ENCODE data around the gene UBTD1. TPM values are rescaled to one million over a fixed set of nuclear protein-coding genes. Genes with fewer than 3 reads are reported as not detected.

Gene UBTD1
- total RNA-seq: 1 to 10 TPM in 4 of 5 experiments, under 1 TPM in 1; 0.94 to 4.2 (median 2.1) TPM
- 1 to 10 TPM; 1.2 to 2.9 TPM for polyA plus RNA-seq
- 1.3 reads per million, percentile 2 among the genes with 10 or more reads in this experiment for total RNA-seq

- Histone ChIP-seq H3K4me3 (ENCODE audit: low read length) (peak within 1 kb of the TSS; percentile 96), H3K36me3 (ENCODE audit: control insufficient read depth in 2 of 3, insufficient read depth in 3 of 3, low read length in 3 of 3) (peaks cover 0 to 5% (median 0%) of the 10 kb centered on the region in 3 experiments), H3K9me3 (ENCODE audit: control insufficient read depth in 2 of 3, low read length in 3 of 3) (no peaks in the 10 kb centered on the region), H3K27me3 (ENCODE audit: control insufficient read depth in 2 of 2, insufficient read depth in 2 of 2, low read length in 2 of 2) (no peaks in the 10 kb centered on the region), H3K27ac (ENCODE audit: low read depth, low read length) (peak within 1 kb of the TSS; percentile 81), H3K4me1 (ENCODE audit: control insufficient read depth in 2 of 2, insufficient read depth in 2 of 2, low read length in 2 of 2) (peaks cover 20 to 41% of the 10 kb centered on the region in 2 donors)
- Mint-ChIP-seq H3K36me3 (peaks cover 0 to under 1% (median 0%) of the 10 kb centered on the region in 5 donors), H3K27ac (peak within 1 kb of the TSS; percentile 94 to 98 (median 97)), H3K27me3 (peaks cover 0 to 36% (median 21%) of the 10 kb centered on the region in 5 donors), H3K9me3 (no peaks in the 10 kb centered on the region), H3K4me3 (peak within 1 kb of the TSS; percentile 85 to 99 (median 98)), H3K4me1 (peaks cover 28 to 58% (median 46%) of the 10 kb centered on the region in 7 donors)
- intact Hi-C loops (cut with micrococcal nuclease): loop anchor here (1.0 to 10.0 kb wide), 22 partner anchors 16 to 912 kb away; partner anchors contain the start of genes ARHGAP19 (in 2 of the 2), AVPI1 (in 2 of the 2), EXOSC1 (in 2 of the 2) and FRAT2 (in 2 of the 2)
- POLR2A ChIA-PET: interaction anchor here (1.5 kb wide), 1 partner anchor 177 kb away, joined by 4 read pairs; no protein-coding TSS in a partner anchor
- DNase-seq (peak in 7 of 9 donors; percentile 19 to 45 (median 31)), ATAC-seq (no peak)
- CTCF ChIA-PET: interaction anchor here (1.0 to 1.4 kb wide), 2 partner anchors 44 to 55 kb away, joined by 3 read pairs; no protein-coding TSS in a partner anchor
These were observed at the start of gene UBTD1 for GRCh38 chr10:97498841-97499560. TSS of gene UBTD1 (plus strand) at chr10:97498924. CDS start at chr10:97499204, 280 bp downstream.

GRCh38 chr10:97450828-97451227, 47.9 kb upstream of the UBTD1 start:
- peaks cover 0 to 33% (median 11%) of the 10 kb centered on the region in 3 experiments for H3K36me3 ChIP-seq (ENCODE audit: control insufficient read depth in 2 of 3, insufficient read depth in 3 of 3, low read length in 3 of 3)
- H3K27ac ChIP-seq (ENCODE audit: low read depth, low read length): peak overlapping the region; percentile 2
- H3K4me1 Mint-ChIP-seq: peaks cover 21 to 66% (median 46%) of the 10 kb centered on the region in 7 donors
- H3K4me3 Mint-ChIP-seq: peak overlapping the region in 1 of 10 donors; percentile 0
- peaks cover 10 to 22% of the 10 kb centered on the region in 2 donors for H3K4me1 ChIP-seq (ENCODE audit: control insufficient read depth in 2 of 2, insufficient read depth in 2 of 2, low read length in 2 of 2)
- H3K9me3 ChIP-seq (ENCODE audit: control insufficient read depth in 2 of 3, low read length in 3 of 3): no peaks in the 10 kb centered on the region
- no peak for DNase-seq
- H3K27ac Mint-ChIP-seq: peak overlapping the region in 7 of 9 donors; percentile 14 to 98 (median 72)
- CTCF ChIA-PET: no interaction called here
- peaks cover 0 to 2% (median 0%) of the 10 kb centered on the region in 11 donors for H3K9me3 Mint-ChIP-seq
- POLR2A ChIA-PET: no interaction called here
- intact Hi-C loops (cut with micrococcal nuclease): no loop called here
- H3K27me3 Mint-ChIP-seq: no peaks in the 10 kb centered on the region
- ATAC-seq: no peak
- no peaks in the 10 kb centered on the region for H3K27me3 ChIP-seq (ENCODE audit: control insufficient read depth in 2 of 2, insufficient read depth in 2 of 2, low read length in 2 of 2)
- peaks cover 0 to 19% (median 0%) of the 10 kb centered on the region in 5 donors for H3K36me3 Mint-ChIP-seq
- no peak overlapping the region for H3K4me3 ChIP-seq (ENCODE audit: low read length)

GRCh38 chr10:97451605-97452004, 47.1 kb upstream of the UBTD1 start:
- peaks cover 0 to 27% (median 0%) of the 10 kb centered on the region in 5 donors for H3K36me3 Mint-ChIP-seq
- DNase-seq: no peak
- intact Hi-C loops (cut with micrococcal nuclease): no loop called here
- H3K27ac Mint-ChIP-seq: peak overlapping the region in 4 of 9 donors; percentile 51 to 98 (median 75)
- H3K9me3 Mint-ChIP-seq: peaks cover 0 to 2% (median 0%) of the 10 kb centered on the region in 11 donors
- ATAC-seq: no peak
- Histone ChIP-seq H3K36me3 (ENCODE audit: control insufficient read depth in 2 of 3, insufficient read depth in 3 of 3, low read length in 3 of 3) (peaks cover 0 to 40% (median 11%) of the 10 kb centered on the region in 3 experiments), H3K4me3 (ENCODE audit: low read length) (no peak overlapping the region), H3K9me3 (ENCODE audit: control insufficient read depth in 2 of 3, low read length in 3 of 3) (no peaks in the 10 kb centered on the region), H3K27me3 (ENCODE audit: control insufficient read depth in 2 of 2, insufficient read depth in 2 of 2, low read length in 2 of 2) (no peaks in the 10 kb centered on the region), H3K4me1 (ENCODE audit: control insufficient read depth in 2 of 2, insufficient read depth in 2 of 2, low read length in 2 of 2) (peaks cover 6 to 19% of the 10 kb centered on the region in 2 donors), H3K27ac (ENCODE audit: low read depth, low read length) (no peak overlapping the region)
- no peak overlapping the region for H3K4me3 Mint-ChIP-seq
- CTCF ChIA-PET: no interaction called here
- POLR2A ChIA-PET: no interaction called here
- H3K4me1 Mint-ChIP-seq: peaks cover 18 to 58% (median 43%) of the 10 kb centered on the region in 7 donors
- H3K27me3 Mint-ChIP-seq: no peaks in the 10 kb centered on the region

GRCh38 chr10:97452352-97452751, 46.4 kb upstream of the UBTD1 start:
- no peak for DNase-seq
- intact Hi-C loops (cut with micrococcal nuclease): no loop called here
- Mint-ChIP-seq H3K4me3 (no peak overlapping the region), H3K27me3 (no peaks in the 10 kb centered on the region), H3K36me3 (peaks cover 0 to 32% (median 0%) of the 10 kb centered on the region in 5 donors), H3K4me1 (peaks cover 14 to 51% (median 42%) of the 10 kb centered on the region in 7 donors), H3K27ac (peak overlapping the region in 4 of 9 donors; percentile 51 to 98 (median 88)), H3K9me3 (peaks cover 0 to 2% (median 0%) of the 10 kb centered on the region in 11 donors)
- POLR2A ChIA-PET: no interaction called here
- Histone ChIP-seq H3K36me3 (ENCODE audit: control insufficient read depth in 2 of 3, insufficient read depth in 3 of 3, low read length in 3 of 3) (peaks cover 0 to 47% (median 17%) of the 10 kb centered on the region in 3 experiments), H3K9me3 (ENCODE audit: control insufficient read depth in 2 of 3, low read length in 3 of 3) (no peaks in the 10 kb centered on the region), H3K4me3 (ENCODE audit: low read length) (no peak overlapping the region), H3K4me1 (ENCODE audit: control insufficient read depth in 2 of 2, insufficient read depth in 2 of 2, low read length in 2 of 2) (peaks cover under 1 to 12% of the 10 kb centered on the region in 2 donors), H3K27ac (ENCODE audit: low read depth, low read length) (peak overlapping the region; percentile 27), H3K27me3 (ENCODE audit: control insufficient read depth in 2 of 2, insufficient read depth in 2 of 2, low read length in 2 of 2) (no peaks in the 10 kb centered on the region)
- CTCF ChIA-PET: no interaction called here
- no peak for ATAC-seq

- Mint-ChIP-seq H3K36me3 (peaks cover 12 to 47% (median 15%) of the 10 kb centered on the region in 5 donors), H3K4me3 (peak overlapping the region in 1 of 10 donors; percentile 51), H3K27ac (peak overlapping the region; percentile 69 to 98 (median 82)), H3K27me3 (no peaks in the 10 kb centered on the region), H3K9me3 (peaks cover 0 to 2% (median 0%) of the 10 kb centered on the region in 11 donors), H3K4me1 (peaks cover 7 to 34% (median 27%) of the 10 kb centered on the region in 7 donors)
- H3K4me1 ChIP-seq (ENCODE audit: control insufficient read depth in 2 of 2, insufficient read depth in 2 of 2, low read length in 2 of 2): peaks cover 0 to 6% of the 10 kb centered on the region in 2 donors
- H3K36me3 ChIP-seq (ENCODE audit: control insufficient read depth in 2 of 3, insufficient read depth in 3 of 3, low read length in 3 of 3): peaks cover 9 to 65% (median 26%) of the 10 kb centered on the region in 3 experiments
- H3K27me3 ChIP-seq (ENCODE audit: control insufficient read depth in 2 of 2, insufficient read depth in 2 of 2, low read length in 2 of 2): no peaks in the 10 kb centered on the region
- intact Hi-C loops (cut with micrococcal nuclease): no loop called here
- peak overlapping the region; percentile 20 for H3K27ac ChIP-seq (ENCODE audit: low read depth, low read length)
- no peak for DNase-seq
- no peaks in the 10 kb centered on the region for H3K9me3 ChIP-seq (ENCODE audit: control insufficient read depth in 2 of 3, low read length in 3 of 3)
- ChIA-PET CTCF (interaction anchor here (0.9 kb wide), 1 partner anchor 38 kb away, joined by 3 read pairs; no protein-coding TSS in a partner anchor), POLR2A (interaction anchor here (0.5 to 0.6 kb wide), 2 partner anchors 12 to 366 kb away, joined by 3 read pairs; no protein-coding TSS in a partner anchor)
- no peak for ATAC-seq
- H3K4me3 ChIP-seq (ENCODE audit: low read length): no peak overlapping the region
These were observed 44.2 kb upstream of the UBTD1 start for GRCh38 chr10:97454330-97455036.
